Lung (tissue), 12 donors: ENCODE data around the gene ZFP1. TPM values are rescaled to one million over a fixed set of nuclear protein-coding genes. Genes with fewer than 3 reads are reported as not detected.

Source experiments
- ATAC-seq: fragments of 200-7000 bp; cut with Tn5 transposase; one replicate; pipeline ENCODE4 v1.9.1; 2020; ENCODE audit warnings: moderate number of reproducible peaks; ENCODE audit not compliant: insufficient read depth, low FRiP score
- DNase-seq, 3 donors: peaks; one replicate each; pipeline ENCODE4 v3.0.0-alpha.2; 2013 to 2017
- H3K27ac ChIP-seq, 2 donors: one replicate each; pipeline ENCODE4 v1.5.1; 2013; ENCODE audit warnings: mild to moderate bottlenecking in 2 of 2, moderate library complexity in 2 of 2, control low read depth in 1 of 2, inconsistent platforms in 1 of 2, low read depth in 1 of 2, low read length in 1 of 2
- H3K27me3 ChIP-seq, 3 donors: one replicate each; pipeline ENCODE4 v1.5.1; 2013; ENCODE audit warnings: low read length in 2 of 3; ENCODE audit not compliant: control insufficient read depth in 3 of 3, insufficient read depth in 3 of 3
- H3K36me3 ChIP-seq, 4 donors: one replicate each; pipeline ENCODE4 v1.5.1; 2013; ENCODE audit warnings: low read length in 4 of 4, mild to moderate bottlenecking in 1 of 4, moderate library complexity in 1 of 4; ENCODE audit not compliant: control insufficient read depth in 4 of 4, insufficient read depth in 4 of 4
- H3K4me1 ChIP-seq, 5 donors: one replicate each; pipeline ENCODE4 v1.5.1; 2013; ENCODE audit warnings: low read length in 5 of 5, mild to moderate bottlenecking in 2 of 5, moderate library complexity in 1 of 5; ENCODE audit not compliant: control insufficient read depth in 5 of 5, insufficient read depth in 5 of 5
- H3K4me3 ChIP-seq: one replicate; pipeline ENCODE4 v1.5.1; 2013; ENCODE audit warnings: mild to moderate bottlenecking, control low read depth, moderate library complexity
- H3K9ac ChIP-seq, 2 donors: one replicate each; pipeline ENCODE4 v1.5.1; 2013; ENCODE audit warnings: low read length in 2 of 2, control low read depth in 1 of 2; ENCODE audit not compliant: insufficient read depth in 1 of 2
- H3K9me3 ChIP-seq, 4 donors: one replicate each; pipeline ENCODE4 v1.5.1; 2013; ENCODE audit warnings: low read length in 3 of 4, mild to moderate bottlenecking in 1 of 4, moderate library complexity in 1 of 4; ENCODE audit not compliant: control insufficient read depth in 4 of 4, insufficient read depth in 3 of 4
- WGBS, 2 donors: extraction: QIAGEN DNeasy Blood & Tissue Kit; methylation state at CpG; one replicate each; pipeline ENCODE4 v1.1.7; 2013; 5-methylcytosine and 5-hydroxymethylcytosine counted together
- polyA plus RNA-seq, 2 donors: library from polyadenylated mRNA; stranded (reverse); fragments of 200-250 nt; gene quantifications; one replicate each; pipeline ENCODE4 v1.2.1, GENCODE V29; 2013
- total RNA-seq, 2 donors: library from RNA; depleted of rRNA in 1 of 2; stranded (reverse); fragments of >200 nt in 1 of 2; gene quantifications; one replicate each; pipeline ENCODE4 v1.2.1, GENCODE V29; 2014 to 2021
- TF ChIP-seq, protein P1 (sequence below): IDR thresholded peaks from 2 replicates; pipeline ENCODE4 v1.5.1; 2012; ENCODE audit warnings: mild to moderate bottlenecking; ENCODE audit errors: control extremely low read depth, extremely low read depth
- donor health status: control.
- donor health status: control.
- donor health status: Bipolar disorder and iron deficiency.
- donor health status: healthy.
- donor health status: DM: yes; HTN: yes; CAD: no.

The ZFP1 gene
- total and polyA plus RNA-seq, 4 donors = 3.3 to 18.4 (median 6.1) TPM

DNA sequence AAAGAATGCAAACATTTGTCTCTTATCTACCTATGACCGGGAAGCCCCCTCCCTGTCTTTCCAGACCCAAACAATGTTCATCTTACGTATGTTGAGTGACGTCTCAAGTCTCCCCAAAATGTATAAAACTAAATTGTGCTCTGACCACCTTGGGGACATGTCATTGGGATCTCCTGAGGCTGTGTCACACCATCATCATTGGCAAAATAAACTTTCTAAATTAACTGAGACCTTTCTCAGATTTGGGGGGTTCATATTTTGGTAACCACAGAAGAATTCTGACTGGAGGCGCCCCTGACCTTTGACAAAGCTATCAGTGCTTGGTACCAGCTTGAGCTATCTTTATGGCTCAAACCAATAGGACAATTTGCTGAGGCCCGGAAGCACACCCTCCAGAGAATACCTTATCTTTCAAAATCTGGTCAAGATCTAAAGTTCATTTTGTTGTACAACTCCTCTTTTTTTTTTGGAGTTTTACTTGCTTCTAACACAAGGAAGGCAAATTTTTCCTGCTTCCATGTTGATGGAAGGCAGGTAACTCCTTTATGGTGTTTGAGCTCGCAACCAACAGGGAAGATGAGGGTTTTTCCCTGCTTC is 29.3 kb upstream of the ZFP1 start:
- Histone ChIP-seq H3K4me3 (no peak overlapping the region), H3K27ac (no peak overlapping the region), H3K4me1 (peaks cover 0 to 11% (median 0%) of the 10 kb centered on the region in 5 donors), H3K9ac (no peak overlapping the region), H3K27me3 (no peaks in the 10 kb centered on the region), H3K36me3 (no peaks in the 10 kb centered on the region), H3K9me3 (peaks cover 0 to 4% (median 3%) of the 10 kb centered on the region in 4 donors)
- WGBS, 2 donors = 87 to 94% methylated on average over 6 of the region's 6 CpGs
- DNase-seq = no peak
- TF ChIP-seq, protein P1, sequence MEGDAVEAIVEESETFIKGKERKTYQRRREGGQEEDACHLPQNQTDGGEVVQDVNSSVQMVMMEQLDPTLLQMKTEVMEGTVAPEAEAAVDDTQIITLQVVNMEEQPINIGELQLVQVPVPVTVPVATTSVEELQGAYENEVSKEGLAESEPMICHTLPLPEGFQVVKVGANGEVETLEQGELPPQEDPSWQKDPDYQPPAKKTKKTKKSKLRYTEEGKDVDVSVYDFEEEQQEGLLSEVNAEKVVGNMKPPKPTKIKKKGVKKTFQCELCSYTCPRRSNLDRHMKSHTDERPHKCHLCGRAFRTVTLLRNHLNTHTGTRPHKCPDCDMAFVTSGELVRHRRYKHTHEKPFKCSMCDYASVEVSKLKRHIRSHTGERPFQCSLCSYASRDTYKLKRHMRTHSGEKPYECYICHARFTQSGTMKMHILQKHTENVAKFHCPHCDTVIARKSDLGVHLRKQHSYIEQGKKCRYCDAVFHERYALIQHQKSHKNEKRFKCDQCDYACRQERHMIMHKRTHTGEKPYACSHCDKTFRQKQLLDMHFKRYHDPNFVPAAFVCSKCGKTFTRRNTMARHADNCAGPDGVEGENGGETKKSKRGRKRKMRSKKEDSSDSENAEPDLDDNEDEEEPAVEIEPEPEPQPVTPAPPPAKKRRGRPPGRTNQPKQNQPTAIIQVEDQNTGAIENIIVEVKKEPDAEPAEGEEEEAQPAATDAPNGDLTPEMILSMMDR = no peak
- no peak for ATAC-seq

DNA sequence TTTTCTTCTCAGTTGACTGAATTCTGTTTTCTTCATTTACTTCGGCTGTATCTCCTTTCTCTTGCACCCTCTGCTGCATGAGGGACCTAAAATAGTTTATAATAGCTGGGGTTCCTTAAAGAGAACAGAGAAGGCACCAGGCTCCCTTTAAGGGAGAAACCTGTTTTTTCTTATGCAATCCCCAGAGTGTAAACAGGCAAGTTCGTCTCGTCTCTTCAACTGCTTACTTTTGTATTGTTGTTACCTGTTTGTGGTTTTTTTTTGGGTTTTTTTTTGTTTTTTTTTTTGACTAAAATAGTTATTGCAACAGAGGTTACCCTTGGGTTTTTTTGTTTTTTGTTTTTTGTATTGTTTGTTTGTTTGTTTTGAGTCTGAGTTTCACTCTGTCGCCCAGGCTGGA is 28.1 kb upstream of the ZFP1 start:
- H3K4me1 ChIP-seq = peaks cover 0 to 6% (median 0%) of the 10 kb centered on the region in 5 donors
- H3K27me3 ChIP-seq = no peaks in the 10 kb centered on the region
- TF ChIP-seq, protein P1 = no peak
- H3K36me3 ChIP-seq = no peaks in the 10 kb centered on the region
- DNase-seq = no peak
- H3K27ac ChIP-seq = no peak overlapping the region
- peaks cover 0 to 4% (median 3%) of the 10 kb centered on the region in 4 donors for H3K9me3 ChIP-seq
- ATAC-seq = no peak
- H3K9ac ChIP-seq = no peak overlapping the region
- WGBS, 2 donors = 72 to 87% methylated on average over 4 of the region's 4 CpGs
- no peak overlapping the region for H3K4me3 ChIP-seq

DNA sequence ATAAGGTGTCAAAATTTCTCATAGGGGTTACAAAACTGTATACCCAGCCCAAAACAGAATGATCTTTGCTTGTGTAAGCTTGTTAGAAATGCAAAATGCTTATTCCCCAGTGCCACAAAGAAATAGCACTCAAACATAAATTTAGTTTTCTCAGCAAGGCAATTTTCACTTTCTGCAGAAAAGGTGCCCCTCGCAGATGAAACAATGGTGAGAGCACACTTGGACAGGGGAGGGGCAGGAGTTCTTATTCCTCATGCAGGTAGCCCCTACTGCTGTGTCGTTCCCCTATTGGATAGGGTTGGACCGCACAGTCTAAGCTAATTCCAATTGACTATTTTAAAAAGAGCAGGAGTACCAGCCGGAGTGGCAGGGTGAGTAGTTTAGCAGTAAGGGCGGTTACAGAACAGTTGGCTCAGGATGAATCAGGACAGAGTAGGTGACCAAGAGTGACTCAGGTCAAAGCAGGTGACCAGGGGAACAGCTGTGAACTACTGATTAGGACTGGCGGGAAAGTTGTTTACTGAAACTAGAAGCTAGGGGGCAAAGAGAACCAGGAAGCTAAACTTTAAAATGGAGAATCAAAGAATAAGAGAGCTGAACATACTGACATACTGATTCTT is 26.3 kb upstream of the ZFP1 start:
- Histone ChIP-seq H3K4me1 (no peaks in the 10 kb centered on the region), H3K27ac (no peak overlapping the region), H3K9me3 (peaks cover 0 to 4% (median 3%) of the 10 kb centered on the region in 4 donors), H3K36me3 (no peaks in the 10 kb centered on the region), H3K9ac (no peak overlapping the region), H3K4me3 (no peak overlapping the region), H3K27me3 (no peaks in the 10 kb centered on the region)
- DNase-seq (no peak), ATAC-seq (no peak)
- WGBS, 2 donors = 96 to 97% methylated on average over 6 of the region's 6 CpGs
- TF ChIP-seq, protein P1 = no peak

DNA sequence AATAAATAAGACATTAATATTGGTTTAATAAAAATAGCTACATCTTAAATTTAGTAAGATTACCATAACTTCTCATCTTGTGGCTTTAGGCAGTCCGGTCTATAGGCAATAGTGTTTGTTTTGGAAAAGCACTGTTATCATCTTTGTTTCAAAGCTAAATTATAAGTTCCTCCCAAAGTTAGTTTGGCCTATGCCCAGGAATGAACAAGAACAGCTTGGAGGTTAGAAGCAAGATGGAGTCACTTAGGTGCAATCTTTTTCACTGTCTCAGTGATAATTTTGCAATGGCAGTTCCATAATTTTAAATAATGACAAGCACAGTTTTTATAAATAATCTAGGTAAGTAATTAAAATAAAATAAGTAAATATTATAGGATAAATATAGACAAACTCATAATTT is 25.7 kb upstream of the ZFP1 start:
- TF ChIP-seq, protein P1 = no peak
- 98% methylated on average over 1 of the region's 1 CpG for WGBS, 2 donors
- H3K27ac ChIP-seq = no peak overlapping the region
- H3K36me3 ChIP-seq = no peaks in the 10 kb centered on the region
- H3K27me3 ChIP-seq = no peaks in the 10 kb centered on the region
- ATAC-seq = no peak
- H3K9ac ChIP-seq = no peak overlapping the region
- no peak overlapping the region for H3K4me3 ChIP-seq
- peaks cover 0 to 4% (median 3%) of the 10 kb centered on the region in 4 donors for H3K9me3 ChIP-seq
- H3K4me1 ChIP-seq = no peaks in the 10 kb centered on the region
- no peak for DNase-seq
